OCI-LY7 (cell line): Measurements from ENCODE around the gene MCF2L2.

ENCODE experiments used
- CTCF ChIP-seq: fragments of 200-600 bp; sonication (generic); conservative IDR thresholded peaks from 2 replicates; pipeline ENCODE4 v1.5.1; 2014; ENCODE audit warnings: mild to moderate bottlenecking, antibody characterized with exemption, low read length, moderate library complexity, mixed read lengths
- EZH2phosphoT487 ChIP-seq: fragments of 200-600 bp; sonication (generic); IDR thresholded peaks from 2 replicates; pipeline ENCODE4 v1.6.1; 2018; ENCODE audit warnings: low read depth, borderline replicate concordance, mild to moderate bottlenecking, mixed run types, antibody characterized with exemption, low read length, moderate library complexity, mixed read lengths

- TF ChIP-seq EZH2phosphoT487, result no peak
- no peak for TF ChIP-seq CTCF
Measured at GRCh38 chr3:183242431-183242830, 186.0 kb downstream of the MCF2L2 start.
